22Rv1 (cell line): ENCODE measurements around the gene RAC2.

Experiments
- ZFX ChIP-seq: fragments of 450-650 bp; IDR thresholded peaks from 2 replicates; pipeline ENCODE4 v1.6.1; 2017; ENCODE audit warnings: antibody characterized with exemption, borderline replicate concordance
- TF ChIP-seq, protein P1 (sequence below): fragments of 450-650 bp; IDR thresholded peaks from 2 replicates; pipeline ENCODE4 v1.5.1; 2017; ENCODE audit warnings: mild to moderate bottlenecking

DNA sequence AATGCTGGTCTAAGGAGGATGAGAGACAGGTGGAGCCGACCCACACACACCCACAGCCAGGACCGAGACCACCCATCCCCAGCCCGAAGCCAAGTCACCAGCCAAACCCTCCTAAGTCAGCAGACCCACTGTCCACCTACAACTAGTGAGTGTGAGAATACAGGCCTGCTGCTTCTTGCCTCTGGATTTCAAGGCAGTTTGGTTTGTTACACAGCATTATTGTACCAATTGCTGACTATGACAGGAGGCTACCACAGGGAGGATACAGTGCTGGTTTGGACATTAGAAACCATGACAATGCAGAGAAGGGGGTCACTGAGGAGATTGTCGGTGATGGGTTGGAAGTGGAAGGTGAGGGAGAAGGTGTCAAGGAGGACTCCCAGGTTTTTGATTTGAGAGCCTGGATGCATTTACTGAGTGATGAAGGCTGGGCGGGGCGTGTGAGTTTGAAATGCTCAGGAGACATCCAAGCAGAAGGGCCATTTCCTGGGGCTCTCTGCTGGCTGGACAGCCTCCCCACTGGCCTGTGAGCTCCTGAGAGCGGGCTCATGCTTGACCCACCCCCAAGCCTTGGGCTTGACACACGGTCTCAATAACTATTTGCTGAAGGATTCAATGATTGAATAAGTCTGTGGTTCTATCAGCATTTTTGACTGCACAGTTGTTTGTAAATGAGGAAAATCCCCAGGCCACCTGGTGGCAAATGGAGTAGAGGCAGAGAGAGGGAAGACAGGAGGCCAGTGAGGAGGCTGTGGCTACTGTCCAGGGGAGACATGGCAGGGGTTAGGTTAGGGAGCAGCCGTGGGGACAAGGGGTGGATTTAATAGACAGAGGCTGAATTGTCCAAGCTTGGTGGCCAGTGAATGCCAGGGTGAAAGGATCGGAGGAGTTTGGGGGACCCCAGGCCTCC, 22.4 kb downstream of the RAC2 start:
- TF ChIP-seq, protein P1, sequence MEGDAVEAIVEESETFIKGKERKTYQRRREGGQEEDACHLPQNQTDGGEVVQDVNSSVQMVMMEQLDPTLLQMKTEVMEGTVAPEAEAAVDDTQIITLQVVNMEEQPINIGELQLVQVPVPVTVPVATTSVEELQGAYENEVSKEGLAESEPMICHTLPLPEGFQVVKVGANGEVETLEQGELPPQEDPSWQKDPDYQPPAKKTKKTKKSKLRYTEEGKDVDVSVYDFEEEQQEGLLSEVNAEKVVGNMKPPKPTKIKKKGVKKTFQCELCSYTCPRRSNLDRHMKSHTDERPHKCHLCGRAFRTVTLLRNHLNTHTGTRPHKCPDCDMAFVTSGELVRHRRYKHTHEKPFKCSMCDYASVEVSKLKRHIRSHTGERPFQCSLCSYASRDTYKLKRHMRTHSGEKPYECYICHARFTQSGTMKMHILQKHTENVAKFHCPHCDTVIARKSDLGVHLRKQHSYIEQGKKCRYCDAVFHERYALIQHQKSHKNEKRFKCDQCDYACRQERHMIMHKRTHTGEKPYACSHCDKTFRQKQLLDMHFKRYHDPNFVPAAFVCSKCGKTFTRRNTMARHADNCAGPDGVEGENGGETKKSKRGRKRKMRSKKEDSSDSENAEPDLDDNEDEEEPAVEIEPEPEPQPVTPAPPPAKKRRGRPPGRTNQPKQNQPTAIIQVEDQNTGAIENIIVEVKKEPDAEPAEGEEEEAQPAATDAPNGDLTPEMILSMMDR = no peak
- no peak for TF ChIP-seq ZFX
